ENCODE measurements around the gene CAP2. TPM values are rescaled to one million over a fixed set of nuclear protein-coding genes. Genes with fewer than 3 reads are reported as not detected.
A peak's percentile ranks its signal among the peaks of the same experiment; 100 is the strongest.

Gene CAP2
- total RNA-seq, 1 experiment from 2014 or later: 11.5 TPM

DNA sequence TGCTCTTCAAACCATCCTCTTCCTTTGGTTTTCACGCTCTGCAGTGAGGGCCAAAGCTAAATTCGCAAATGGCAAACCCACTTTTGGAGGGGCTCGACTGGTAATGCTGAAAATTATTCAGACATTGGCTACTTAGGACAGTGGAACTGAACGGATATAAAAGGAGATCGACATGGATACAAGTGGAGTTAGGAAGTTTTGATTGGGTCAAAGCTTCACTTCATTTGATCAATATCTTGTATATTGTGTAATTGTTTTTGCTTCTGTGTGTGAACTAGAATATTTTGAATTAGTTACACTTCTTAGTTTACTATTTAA lies 207.9 kb downstream of the CAP2 start:
- Mint-ChIP-seq H3K27me3 (ENCODE audit: low read depth) (no peaks in the 10 kb centered on the region), H3K9me3 (no peaks in the 10 kb centered on the region; a peak in 1 of 5 replicates), H3K4me3 (peak overlapping the region; percentile 84 to 86), H3K4me1 (peaks cover 10 to 17% of the 10 kb centered on the region in 2 experiments), H3K27ac (no peak overlapping the region), H3K36me3 (ENCODE audit: insufficient read depth in 1 of 3, low read depth in 3 of 3) (peaks cover 5 to 14% (median 7%) of the 10 kb centered on the region in 3 experiments; a peak in 6 of 7 replicates)
- no peak overlapping the region for H2AK5ac ChIP-seq (ENCODE audit: insufficient read length, low read length)
- no peak overlapping the region for H2BK120ac ChIP-seq (ENCODE audit: low read depth, low read length, poor library complexity, severe bottlenecking)
- no peaks in the 10 kb centered on the region for H3K79me2 ChIP-seq (ENCODE audit: insufficient read depth, low read length)
- no peak overlapping the region for H3T11ph ChIP-seq (ENCODE audit: low read length)
- no CpG with 5 or more reads among the region's 5 CpGs for WGBS (ENCODE audit: extremely low coverage, insufficient read length, low lambda C conversion rate)
- H3K4ac ChIP-seq (ENCODE audit: low read depth, low read length): no peak overlapping the region
- H2BK15ac ChIP-seq (ENCODE audit: low read depth, low read length): no peak overlapping the region
- H2BK5ac ChIP-seq (ENCODE audit: insufficient read length, low read length): no peak overlapping the region
- H3K4me2 ChIP-seq (ENCODE audit: insufficient read depth, insufficient read length, low read length): peak overlapping the region; percentile 54
- no peaks in the 10 kb centered on the region for H3K4me1 ChIP-seq (ENCODE audit: insufficient read depth, low read length)
- no peak overlapping the region for H4K5ac ChIP-seq (ENCODE audit: insufficient read length, low read depth, low read length)
- no peak overlapping the region for H4K8ac ChIP-seq (replicated peaks; ENCODE audit: insufficient read length, low read depth, low read length)
- H3K14ac ChIP-seq (ENCODE audit: insufficient read depth, low read length): no peak overlapping the region
- H3K9me3 ChIP-seq (ENCODE audit: control insufficient read depth, low read depth, low read length): no peaks in the 10 kb centered on the region
- no peaks in the 10 kb centered on the region for H3K79me1 ChIP-seq (ENCODE audit: insufficient read depth, low read depth, low read length, poor library complexity, severe bottlenecking)
- H3K18ac ChIP-seq (ENCODE audit: insufficient read length, low read depth, low read length): no peak overlapping the region
- peak overlapping the region; percentile 46 for H3K9ac ChIP-seq (ENCODE audit: extremely low read depth, insufficient read length, low read length)
- DNase-seq: no peak
- H2BK12ac ChIP-seq (ENCODE audit: insufficient read length, low read depth, low read length): no peak overlapping the region
- H3K23ac ChIP-seq (ENCODE audit: insufficient read length, low read depth, low read length): no peak overlapping the region
- no peak overlapping the region for H3K27ac ChIP-seq (ENCODE audit: insufficient read length, low read depth, low read length)
- TF ChIP-seq, protein P1, sequence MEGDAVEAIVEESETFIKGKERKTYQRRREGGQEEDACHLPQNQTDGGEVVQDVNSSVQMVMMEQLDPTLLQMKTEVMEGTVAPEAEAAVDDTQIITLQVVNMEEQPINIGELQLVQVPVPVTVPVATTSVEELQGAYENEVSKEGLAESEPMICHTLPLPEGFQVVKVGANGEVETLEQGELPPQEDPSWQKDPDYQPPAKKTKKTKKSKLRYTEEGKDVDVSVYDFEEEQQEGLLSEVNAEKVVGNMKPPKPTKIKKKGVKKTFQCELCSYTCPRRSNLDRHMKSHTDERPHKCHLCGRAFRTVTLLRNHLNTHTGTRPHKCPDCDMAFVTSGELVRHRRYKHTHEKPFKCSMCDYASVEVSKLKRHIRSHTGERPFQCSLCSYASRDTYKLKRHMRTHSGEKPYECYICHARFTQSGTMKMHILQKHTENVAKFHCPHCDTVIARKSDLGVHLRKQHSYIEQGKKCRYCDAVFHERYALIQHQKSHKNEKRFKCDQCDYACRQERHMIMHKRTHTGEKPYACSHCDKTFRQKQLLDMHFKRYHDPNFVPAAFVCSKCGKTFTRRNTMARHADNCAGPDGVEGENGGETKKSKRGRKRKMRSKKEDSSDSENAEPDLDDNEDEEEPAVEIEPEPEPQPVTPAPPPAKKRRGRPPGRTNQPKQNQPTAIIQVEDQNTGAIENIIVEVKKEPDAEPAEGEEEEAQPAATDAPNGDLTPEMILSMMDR (conservative IDR thresholded peaks at IDR 0.05): no peak
- no peaks in the 10 kb centered on the region for H3K27me3 ChIP-seq (ENCODE audit: insufficient read depth, low read length)
- no peak overlapping the region for H3K56ac ChIP-seq (ENCODE audit: insufficient read length, low read depth, low read length)
- H4K91ac ChIP-seq (ENCODE audit: insufficient read length, low read depth, low read length): no peak overlapping the region
- peaks cover 6% of the 10 kb centered on the region for H3K23me2 ChIP-seq (ENCODE audit: insufficient read length, low read depth, low read length, poor library complexity, severe bottlenecking)
- no peak overlapping the region for H2AFZ ChIP-seq (ENCODE audit: low read length)
- H4K20me1 ChIP-seq (ENCODE audit: control insufficient read depth, insufficient read depth, insufficient read length): no peaks in the 10 kb centered on the region
- no peak overlapping the region for H2BK20ac ChIP-seq (ENCODE audit: low read depth, low read length, poor library complexity, severe bottlenecking)
